ENCODE results near the gene SERPINA7.
"Not testable (repeated sequence)": the region's sequence is repeated elsewhere in the genome, so short reads cannot be mapped to it uniquely, and the experiment has no call there.

The SERPINA7 gene

DNA sequence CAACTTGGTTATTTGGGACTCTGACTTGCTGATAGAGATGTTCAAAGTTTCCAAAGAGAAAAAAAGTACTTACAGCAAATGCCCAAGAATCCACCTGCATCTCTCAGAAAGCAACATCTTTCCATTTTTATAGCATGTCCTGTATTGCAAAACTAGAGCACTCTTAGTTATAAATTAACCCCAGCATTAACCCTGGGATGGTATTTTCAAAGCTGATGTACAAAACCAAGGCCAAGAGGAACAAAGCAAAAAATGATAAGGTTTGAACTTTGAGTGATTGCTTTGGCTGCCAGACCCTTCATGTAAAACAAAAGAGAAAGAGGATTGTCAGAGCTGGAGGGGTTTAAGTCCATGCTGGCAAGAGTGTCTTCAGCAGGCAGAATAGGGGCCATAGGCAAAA is at the start of gene SERPINA7:
Gene SERPINA7 (minus strand): TSS at position 103 of the 400 bp plus-strand sequence. CDS start 1,669 bp downstream, outside the sequence.
- DNase-seq (ENCODE audit: low read depth) = no peak

- DNase-seq (ENCODE audit: low read depth) = no peak
These were observed 30.5 kb upstream of the SERPINA7 start for GRCh38 chrX:106069048-106069447.

- no peak for DNase-seq (ENCODE audit: low read depth)
These were observed 11.5 kb upstream of the SERPINA7 start for GRCh38 chrX:106050054-106050453.

DNA sequence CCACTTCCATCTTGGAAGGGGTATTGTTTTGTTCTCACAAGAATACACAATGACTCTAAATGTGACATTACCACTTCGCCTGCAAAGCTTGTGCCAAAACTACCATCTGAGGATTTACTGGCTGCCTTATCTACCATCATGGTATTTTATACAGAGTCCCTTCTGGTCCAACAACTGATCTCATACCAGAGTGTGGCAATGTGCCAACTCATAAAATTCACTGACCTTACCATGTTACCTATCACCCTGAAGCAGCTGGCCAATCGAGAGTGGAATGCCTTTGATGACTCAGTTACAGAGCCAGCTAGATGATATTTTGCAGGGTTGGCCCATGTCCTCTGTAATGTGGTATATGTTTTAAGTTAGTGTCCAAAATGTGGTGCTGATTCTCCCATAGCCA is 3.8 kb upstream of the SERPINA7 start:
- DNase-seq (ENCODE audit: low read depth) = no peak

- DNase-seq (ENCODE audit: low read depth) = no peak
These were observed 2.3 kb upstream of the SERPINA7 start for GRCh38 chrX:106040861-106041260.

- DNase-seq (ENCODE audit: low read depth) = no peak
These were observed 1.4 kb upstream of the SERPINA7 start for GRCh38 chrX:106039920-106040319.

DNA sequence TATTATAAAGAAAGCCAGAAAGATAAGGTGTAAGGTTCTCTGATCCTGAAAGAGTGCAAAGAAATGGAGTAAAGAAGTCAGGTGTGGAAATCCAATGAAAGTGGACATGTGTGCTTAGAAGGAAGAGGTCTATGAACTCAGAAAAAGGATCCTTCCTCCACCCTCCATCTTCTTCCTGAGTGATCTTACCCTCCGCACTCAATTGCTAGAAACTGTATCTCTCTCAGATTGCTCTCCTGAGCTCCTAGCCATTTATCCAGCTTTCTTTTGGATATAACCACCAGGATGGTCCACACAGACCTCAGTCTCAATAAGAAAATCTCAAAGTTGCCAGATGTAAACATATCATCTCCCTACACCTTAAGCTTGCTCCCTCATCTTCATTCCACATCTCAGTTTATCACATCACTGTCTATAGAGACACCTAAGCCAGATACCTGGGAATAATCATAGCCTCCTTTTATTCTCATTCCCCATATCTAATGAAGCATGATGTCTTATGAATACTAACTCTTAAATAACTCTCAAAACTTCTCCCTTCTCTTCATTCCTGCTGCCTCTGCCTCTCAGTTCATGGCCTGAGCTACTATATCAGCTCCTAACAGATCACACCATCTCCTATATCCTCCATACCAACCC is 573 bp downstream of the SERPINA7 start:
- no peak for DNase-seq (ENCODE audit: low read depth)

- no peak for DNase-seq (ENCODE audit: low read depth)
These were observed 1.8 kb downstream of the SERPINA7 start for GRCh38 chrX:106036716-106037115.

- DNase-seq (ENCODE audit: low read depth) = no peak
These were observed 3.5 kb downstream of the SERPINA7 start for GRCh38 chrX:106035064-106035463.

GRCh38 chrX:106023947-106024346 is 14.6 kb downstream of the SERPINA7 start:
- no peak for DNase-seq (ENCODE audit: low read depth)

DNA sequence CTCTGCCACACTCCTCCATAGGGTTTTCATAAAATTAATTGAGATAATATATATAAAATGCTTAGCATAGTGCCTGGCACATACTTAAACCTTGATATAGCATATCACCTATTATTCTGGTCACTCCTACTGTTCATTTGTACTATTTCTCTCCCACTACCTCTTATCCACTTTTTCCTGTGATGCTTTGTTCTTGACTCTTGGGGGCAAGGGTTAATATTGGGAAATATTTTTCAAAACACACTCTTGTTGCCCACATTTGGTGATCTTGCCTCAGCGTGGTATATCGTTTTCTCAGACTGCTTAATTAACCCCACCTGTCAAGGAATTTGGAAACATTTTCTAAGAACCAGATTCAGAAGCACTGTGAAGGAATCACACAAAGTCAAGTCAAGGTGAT is 16.3 kb downstream of the SERPINA7 start:
- no peak for DNase-seq (ENCODE audit: low read depth)

DNA sequence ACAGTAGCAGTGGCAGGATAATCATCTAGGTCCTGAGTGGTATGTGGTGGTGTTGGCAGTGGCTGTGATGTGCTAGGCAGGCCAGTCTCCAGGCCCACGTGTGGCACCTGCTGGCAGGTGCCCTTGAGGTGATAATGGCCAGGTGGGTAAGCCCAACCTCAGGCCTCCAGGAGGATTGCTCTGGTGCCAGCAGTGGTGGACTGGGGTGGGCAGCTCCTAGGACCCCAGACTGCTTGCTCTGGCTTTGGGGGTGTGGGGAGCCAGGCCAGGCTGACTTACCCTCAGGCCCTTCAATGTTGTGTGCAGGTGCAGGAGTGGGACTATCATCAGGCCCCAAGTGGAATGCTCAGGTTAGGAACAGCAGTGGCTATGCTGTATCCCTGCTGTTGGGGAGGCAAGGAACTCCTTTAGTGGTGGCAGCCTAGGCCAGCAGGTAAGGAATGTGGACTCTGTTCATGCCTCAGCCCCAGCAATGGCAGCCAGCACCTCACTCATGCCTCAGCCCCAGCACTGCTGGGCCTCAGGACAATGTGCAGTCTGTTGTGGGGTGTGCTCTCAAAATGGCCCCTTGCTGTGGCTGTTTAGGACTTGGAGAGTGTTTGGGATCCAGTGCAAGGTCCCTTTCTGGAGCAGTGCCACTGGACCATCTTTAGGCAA is 24.3 kb downstream of the SERPINA7 start:
- DNase-seq (ENCODE audit: low read depth) = no peak

GRCh38 chrX:106009145-106009544 is 29.4 kb downstream of the SERPINA7 start:
- DNase-seq (ENCODE audit: low read depth) = no peak

DNA sequence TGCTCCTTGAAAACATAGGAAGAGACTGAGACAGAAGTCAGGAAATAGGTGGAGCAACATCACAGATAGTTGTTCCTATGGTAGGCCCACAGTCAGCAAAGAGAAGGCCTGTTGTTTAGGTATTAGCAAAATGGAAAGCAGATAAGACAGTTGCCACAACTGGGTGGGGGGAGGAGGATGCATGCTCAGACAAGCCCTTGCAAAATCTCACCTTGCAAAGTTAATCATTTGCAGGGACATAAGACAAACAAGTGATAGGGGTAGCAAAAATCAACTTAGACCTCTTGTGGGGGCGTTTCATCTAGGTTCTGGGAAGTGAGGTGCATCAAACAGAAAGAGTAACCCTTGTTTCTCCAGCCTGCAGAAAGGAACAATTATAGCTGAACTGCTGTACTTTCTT is 30.7 kb downstream of the SERPINA7 start:
- no peak for DNase-seq (ENCODE audit: low read depth)

- no peak for DNase-seq (ENCODE audit: low read depth)
These were observed 32.8 kb downstream of the SERPINA7 start for GRCh38 chrX:106005684-106006083.

DNA sequence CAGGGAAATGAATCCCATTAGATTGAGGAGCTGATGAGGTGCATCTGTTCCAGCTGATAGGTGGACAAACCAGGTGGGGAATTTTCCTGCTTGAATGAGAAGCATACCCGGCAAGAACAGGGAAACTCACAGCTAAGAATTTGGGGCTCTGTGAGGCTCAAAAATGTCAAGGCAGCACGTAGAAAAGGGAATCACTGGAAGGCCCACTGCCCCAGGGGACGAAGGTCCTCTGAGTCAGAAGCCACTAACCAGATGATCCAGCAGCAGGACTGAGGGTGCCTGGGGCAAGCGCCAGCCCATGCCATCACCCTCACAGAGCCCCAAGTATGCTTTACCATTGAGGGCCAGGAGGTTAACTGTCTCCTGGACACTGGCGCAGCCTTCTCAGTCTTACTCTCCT is 37.9 kb downstream of the SERPINA7 start:
- not testable (repeated sequence) for DNase-seq (ENCODE audit: low read depth)

DNA sequence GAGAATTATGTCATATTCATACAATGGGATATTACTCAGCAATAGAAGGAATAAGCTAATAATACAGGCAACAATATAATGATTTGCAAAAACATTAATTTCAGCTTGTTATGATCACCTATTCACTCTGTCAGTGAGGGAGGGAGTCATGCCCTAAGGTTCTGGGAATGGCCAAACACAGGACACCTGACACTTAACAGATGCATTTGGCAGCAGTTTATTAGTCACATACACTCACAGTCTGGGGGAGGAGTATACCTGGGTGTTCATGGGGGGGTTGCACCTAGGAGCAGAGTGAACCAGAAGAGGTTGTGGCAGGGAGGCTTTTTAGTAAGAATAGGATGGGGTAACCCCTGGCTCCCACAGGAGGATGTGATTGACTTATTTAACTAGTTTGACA is 38.3 kb downstream of the SERPINA7 start:
- no peak for DNase-seq (ENCODE audit: low read depth)

GRCh38 chrX:105999294-105999693 is 39.2 kb downstream of the SERPINA7 start:
- DNase-seq (ENCODE audit: low read depth) = no peak

- not testable (repeated sequence) for DNase-seq (ENCODE audit: low read depth)
These were observed 50.0 kb downstream of the SERPINA7 start for GRCh38 chrX:105988487-105988886.

Data from GM04503 (cell line).